Stimulated activated CD8-positive, alpha-beta memory T cell treated with anti-CD3 and anti-CD28 coated beads, Interleukin-15, amount 100 ng/mL, for 24 hours (primary cell): ENCODE measurements around the gene SOBP.
"Not testable (repeated sequence)": the region's sequence is repeated elsewhere in the genome, so short reads cannot be mapped to it uniquely, and the experiment has no call there.

ENCODE experiments used
- DNase-seq: peaks from one replicate; pipeline ENCODE4 v3.0.0-alpha.2; 2020; ENCODE audit warnings: low read depth

The SOBP gene

DNA sequence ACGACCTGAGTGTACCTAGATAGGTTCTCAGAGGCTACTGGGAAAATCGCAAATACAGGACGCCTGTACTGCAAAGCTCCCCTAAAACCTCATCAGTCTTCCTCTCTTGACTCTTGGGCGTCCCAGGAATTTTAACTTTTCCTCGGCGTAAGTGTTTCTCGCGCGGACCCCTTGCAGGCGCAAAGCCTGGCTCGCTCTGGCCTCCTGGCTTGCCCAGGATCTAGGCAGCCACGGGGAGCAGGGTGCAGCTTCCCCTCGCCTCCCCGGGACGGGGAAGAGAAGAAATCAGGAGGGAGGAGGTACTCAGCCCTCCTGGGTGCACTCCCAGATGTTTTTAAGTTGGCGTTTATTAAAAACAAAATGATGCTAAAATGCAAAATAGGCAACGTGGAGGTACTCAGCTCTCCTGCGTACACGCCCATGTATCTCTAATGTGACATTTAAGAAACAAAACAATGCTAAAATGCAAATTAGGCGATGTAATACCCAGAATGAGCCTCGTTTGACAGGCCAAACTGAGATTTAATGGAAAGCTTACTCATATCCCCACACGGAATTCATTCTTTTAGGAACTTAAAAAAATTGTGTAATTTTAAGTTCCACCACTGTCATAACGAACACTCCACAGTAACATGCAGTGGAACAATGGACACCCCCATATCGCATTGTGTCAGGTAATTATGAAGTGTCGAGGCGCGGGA lies 1.6 kb upstream of the SOBP start:
- no peak for DNase-seq

DNA sequence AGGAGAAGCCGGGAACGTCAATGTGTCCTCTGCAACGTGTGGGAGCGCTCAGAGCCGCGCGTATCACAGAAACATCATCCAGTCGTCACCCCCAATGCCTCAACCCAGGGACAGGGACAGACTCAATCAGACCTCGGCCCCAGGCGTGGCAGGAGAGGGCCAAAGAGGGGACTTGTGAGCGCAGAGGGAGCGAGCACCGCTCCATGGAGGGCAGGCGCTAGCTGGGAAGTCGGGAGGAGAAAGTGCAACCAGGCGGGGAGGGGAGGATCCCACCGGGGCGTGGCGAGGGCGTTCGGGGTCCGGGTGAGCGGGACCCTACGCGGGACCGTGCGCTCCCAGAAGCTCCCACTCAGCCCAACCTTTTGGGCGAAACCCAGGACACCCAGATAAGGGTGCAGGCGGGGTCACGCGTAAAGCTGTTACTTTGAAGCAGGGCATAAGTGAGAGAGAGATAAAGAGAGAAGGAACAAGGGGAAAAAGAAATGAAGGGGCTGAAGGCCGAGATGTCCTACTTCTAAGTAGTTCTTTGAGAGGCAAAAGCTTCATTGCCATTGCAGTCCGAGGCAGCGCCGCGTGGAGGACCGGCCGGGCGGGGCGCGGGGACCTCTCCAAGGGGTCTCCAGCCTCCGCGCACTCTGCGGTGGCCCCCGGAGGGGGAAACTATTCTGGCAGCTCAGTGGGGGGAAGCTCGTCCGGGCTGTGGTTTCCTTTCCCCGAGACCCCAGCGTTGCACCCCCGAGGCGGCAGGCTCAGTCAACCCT lies 862 bp upstream of the SOBP start:
- DNase-seq = no peak

DNA sequence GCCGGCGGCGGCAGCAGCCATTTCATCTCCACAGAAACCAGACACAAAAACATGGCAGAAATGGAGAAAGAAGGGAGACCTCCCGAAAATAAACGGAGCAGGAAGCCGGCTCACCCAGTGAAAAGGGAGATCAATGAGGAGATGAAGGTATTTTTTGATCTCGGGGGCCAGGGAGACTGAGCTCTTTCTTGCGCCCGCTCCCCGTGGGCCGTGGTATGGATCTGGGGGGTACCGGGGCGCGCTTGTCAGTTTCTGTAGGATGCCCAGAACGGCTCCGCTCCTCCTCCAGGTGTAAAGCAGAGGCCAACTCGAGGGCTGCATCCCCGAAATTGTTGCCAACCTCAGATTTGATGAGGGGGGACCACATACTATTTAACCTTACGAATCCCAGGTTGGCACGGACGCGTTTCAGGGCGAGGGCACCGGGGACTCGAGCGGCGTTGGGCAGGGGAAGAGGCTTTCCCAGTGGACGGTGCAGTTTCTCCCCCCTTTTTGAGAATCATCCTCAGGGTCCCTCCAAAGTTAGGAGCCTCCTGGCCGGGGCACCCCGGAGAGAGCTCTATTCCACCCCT lies 735 bp downstream of the SOBP start:
- DNase-seq = no peak

DNA sequence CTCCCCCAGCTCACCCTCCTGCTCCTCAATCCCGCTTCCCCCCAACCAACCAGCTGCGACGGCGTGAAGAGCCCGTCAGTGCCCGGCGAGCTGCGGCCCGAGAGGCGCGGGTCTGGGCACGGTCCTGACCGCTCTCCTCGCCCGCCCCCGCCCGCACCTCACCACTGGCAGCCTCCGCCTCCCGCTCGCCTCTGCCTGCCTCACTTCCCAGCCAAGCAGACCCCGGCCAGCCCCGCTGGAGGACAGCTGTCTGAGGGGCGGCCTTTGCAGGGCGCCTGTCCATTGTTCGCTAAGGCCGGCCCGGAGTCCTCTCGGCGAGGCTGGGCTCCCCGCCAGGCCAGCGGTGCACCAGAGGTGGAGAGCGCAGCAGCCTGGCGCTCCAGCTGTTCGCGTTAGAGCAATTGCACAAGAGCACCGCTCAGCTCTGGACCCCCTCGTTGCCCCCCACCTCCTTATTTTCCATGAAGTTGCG lies 1.3 kb downstream of the SOBP start:
- DNase-seq = no peak

DNA sequence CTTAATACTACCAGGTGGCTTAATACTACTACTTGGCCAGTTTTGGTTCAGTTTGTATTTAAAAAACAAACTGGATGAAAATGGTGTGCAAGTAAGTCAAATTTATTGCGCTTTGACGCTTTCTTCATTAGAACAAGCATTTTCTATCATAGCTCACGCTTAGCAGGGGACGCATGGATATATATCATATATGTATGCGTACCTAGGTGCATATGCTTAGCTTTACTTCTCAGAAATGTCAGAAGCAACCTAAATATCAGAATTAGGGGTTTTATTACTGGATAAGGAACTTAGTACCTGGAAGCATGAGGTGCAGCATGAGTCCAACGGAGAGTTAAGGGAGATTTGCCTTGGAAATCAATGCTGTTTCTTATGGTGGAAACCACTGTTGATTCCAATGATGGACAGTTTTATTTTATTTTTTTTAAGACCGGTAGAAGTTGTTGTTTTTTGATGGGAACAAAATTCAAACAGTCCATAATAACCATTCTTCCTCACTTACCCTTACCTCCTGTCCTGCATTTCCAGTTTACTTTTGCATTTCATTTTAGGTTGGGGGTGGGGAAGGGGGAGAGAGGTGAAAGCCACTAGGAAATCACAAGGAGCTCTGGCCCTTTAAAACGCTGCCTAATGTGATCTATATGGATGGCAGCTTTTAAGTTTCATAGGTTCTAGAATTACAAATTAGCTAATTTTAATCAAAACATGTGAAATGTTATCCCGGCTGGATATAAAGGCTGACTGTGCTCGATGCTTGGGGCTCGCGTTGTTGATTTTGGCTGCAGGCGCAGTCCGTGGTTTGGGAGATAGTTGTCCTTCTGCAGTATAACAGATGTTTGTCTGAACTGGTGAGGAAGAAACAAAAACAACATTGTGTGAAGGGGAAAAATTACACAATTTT lies 2.1 kb downstream of the SOBP start:
- DNase-seq = no peak

DNA sequence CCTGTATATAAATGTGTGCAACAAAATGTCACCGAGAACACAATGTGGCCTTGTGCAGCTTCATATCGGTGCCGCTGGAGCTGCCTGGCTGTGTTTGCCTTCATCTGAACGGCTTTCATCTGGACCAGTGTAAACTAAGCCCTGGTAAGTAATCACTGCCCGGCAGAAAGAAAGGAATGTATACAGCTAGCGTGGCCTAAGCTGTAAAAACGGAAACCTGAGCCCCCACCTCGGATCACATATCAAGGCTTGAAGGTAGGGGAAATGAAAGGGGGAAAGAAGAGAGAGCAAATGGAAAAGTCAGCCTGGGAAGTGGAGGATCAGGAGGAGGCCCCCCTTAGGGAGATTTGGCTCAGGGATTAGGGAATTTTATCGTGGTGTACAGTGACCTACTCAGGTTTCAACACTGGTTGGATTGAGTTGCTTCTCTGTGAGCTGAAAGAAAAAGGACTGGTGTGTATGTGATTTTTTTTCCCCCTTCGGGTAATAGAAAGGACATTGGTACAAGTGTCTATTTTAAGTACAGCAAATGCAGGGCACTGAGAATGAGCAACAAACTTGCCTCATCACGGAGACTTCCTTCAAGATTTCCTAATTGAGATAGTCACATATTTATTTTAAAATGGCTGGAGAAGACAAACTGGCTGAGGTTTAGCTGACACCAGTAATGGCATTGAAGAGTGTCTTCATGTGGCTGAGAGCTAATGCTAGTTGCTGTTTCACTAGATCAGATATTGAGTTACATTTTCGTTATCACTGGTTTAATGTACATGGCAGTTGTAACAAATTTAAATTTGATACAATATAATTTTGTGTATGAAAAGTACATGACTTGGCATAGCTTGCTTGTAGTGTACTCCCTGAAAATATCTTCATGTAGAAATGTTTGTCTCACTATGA lies 3.5 kb downstream of the SOBP start:
- DNase-seq = no peak

DNA sequence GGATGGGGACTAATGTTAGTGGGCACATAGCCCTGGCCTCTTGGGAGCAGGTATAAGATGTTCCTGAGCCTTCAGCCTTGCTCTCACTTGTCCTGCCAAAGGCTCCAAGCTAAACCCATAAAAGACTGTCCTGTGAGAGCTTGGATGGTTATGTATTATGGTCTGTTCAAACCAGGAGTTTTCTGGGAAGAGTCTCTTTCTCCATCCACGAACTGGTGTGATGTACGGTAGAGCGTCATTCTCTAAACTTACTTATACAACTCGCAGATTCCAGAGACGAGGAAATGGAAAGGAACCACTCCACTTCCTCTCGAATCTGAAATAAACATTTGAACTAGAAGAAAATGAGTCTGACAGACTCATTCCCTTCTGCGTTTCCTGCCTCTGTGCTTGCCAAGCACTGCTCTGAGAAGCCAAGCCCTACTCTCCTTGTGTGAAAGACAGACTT lies 5.3 kb downstream of the SOBP start:
- DNase-seq = no peak

DNA sequence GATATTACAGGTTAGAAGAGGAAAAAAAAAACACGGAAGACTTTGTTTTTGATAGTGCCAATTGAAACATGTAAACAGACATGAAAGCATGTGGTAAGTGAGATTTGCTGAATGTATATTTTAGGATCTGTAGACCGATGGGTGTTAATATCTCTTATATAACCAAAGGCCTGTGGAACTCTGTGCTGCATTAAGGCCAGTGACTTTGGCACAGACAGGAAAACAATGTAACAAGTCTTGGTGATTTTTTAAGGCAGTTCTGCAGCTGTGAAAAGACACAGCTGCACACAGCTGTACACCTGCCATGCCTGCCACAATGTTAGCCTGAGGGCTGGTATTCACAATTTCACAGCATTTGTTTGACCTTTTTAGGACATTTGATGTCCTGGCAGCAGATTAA lies 6.1 kb downstream of the SOBP start:
- no peak for DNase-seq

DNA sequence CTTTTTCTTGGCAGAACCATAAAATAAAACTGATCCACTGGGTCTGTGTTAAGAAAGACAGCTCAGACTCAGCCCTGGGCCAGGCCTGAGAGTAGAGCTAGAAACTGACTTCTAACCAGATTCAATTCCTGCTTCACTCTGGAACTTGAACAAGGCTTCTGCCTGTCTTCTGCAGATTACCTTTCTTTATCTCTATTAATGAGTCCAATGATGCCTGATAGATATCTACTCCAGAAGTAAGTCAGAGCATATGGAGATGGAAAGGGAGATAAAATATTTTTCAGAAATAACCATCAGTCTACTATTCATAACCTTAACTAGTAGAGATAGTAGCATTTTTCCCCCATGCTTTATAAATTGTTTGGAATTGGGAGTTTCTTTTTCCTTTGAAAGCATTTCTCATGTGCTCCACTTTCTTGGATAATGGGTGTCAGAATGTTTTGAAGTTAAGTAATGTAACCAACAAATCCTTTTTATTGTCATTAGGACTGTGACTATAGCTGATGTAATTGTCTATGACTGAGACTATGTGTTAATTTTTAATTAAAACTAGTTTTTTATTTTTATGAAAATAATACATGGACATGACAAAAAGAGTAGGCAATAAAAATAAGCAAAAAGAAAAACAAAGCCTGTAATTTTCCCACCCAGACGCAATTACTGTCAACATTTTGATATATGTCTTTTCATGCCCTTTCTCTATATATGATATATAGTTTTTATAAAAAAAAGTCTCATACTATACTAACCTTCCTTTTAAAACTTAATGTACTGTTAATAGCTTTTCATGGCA lies 7.2 kb downstream of the SOBP start:
- DNase-seq = no peak

DNA sequence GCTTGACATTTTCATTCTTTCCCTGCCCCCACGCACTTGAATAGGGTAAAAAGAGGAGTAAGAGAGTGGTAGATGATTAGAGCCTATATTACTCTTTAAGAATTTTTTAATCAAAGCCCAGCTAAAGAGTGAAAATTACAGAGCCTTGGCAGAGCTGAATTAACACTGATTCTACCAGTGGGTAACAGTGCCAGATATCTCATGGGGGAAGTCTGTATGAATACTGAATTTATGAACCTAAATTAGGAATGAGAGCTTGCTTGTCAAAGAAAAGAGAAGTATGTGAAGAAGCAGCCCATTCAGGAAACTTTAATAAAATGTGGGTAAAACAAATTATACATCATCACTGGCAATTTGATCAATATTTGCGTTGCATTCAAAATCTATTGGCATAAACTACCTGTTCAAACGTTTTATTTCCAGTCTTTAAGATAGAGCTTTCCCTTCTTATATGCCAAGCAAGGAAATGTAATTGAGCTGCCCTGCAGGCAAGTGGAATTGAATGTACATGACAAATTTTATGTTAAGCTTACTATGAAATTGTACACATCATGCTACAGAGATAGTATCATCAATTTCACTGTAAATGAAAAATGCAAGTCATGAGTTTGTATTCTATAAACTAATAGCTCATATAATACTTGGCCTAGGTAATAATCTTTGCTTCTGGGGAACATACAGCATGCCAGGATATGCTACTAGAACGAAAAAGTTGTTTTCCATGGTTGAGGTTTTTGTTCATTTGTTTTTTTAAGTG lies 14.5 kb downstream of the SOBP start:
- DNase-seq = no peak

DNA sequence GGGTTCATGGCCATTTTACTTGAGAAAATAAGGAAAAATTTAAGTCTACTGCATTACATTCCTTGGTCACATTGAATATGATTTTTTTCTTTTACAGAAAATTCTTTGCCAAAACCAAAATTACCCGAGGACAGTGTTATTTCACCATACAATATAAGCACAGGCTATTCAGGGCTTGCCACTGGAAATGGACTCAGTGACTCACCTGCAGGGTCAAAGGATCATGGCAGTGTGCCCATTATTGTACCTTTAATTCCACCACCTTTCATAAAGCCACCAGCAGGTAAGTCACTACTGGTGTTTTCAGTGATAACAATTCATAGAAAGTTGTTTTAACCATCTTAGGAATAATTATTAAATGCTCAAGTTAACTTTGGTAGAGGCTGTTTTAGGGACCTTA lies 16.2 kb downstream of the SOBP start:
- DNase-seq = no peak

DNA sequence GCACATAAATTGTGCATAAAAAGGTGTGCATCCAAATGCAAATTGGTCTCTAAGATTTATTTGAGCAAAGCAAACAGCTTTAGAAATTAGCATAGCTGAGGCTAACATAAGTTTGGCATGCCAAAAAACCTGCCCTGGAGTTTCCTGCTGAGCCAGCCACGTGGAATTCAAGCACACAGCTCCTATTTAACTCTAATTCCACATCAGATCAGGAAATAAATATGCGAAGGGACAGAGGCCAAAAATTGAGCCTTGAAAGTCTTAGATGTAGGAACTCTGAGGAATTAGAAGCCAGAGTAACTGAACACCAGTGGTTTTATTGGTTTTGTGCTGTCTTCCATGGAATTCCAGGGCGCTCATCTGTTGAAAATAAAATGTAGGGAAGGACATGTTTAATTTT lies 19.6 kb downstream of the SOBP start:
- DNase-seq = no peak

DNA sequence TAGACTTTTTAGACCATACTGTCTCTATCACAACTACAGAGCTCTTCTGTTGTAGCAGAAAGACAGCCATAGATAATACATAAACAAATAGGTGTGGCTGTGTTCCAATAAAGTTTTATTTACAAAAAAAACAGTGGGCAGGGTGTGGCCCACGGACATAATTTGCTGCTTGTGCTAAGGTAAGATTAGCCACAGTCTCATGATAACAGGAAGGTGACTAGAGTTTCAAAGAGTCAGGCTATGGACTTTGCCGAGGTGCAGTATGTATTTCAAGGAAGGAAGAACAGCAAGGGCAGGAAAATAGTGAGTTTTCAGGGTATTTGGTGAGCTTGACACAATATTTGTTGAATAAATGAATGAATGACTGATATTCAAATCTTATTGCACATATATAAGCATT lies 20.2 kb downstream of the SOBP start:
- no peak for DNase-seq

DNA sequence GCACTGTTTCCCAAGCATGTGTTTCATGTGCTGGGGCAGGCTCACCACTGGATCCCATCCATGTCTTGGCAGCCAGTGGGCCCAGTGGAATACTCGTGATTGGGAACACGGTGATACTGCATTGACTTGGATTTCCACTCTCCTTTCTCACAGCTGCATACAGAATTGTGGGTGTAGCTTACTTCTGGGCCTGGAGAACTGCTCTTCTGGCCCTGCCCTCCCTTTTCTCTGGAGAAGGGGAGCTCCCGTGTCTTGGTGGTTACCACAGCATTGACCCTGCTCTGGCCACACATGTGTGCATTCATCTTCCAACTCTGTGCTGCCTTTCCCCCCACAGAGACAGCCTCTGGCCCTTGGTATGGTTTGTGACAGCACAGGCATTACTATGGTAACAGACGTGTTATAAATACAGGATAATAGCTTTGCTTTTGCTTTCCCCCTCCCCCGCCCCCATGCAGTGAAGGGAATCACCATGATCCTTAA lies 21.6 kb downstream of the SOBP start:
- no peak for DNase-seq

DNA sequence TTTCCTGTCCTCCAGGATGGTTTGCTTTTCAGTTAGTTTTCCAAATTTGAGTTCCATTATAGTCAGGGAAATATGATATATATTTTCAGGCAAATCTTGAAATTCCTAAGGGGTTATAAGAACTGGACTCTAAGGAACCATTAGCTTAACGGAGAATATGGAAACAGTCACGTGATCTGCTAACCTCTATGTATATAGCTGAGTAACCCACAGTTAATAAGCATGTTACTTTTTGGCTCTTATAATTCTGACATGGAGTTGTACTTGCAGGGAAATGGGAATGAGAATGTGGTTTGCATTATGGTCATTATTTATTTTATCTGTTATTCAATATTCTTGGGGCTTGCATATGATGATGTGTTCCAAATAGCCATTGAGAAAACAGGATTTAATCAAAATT lies 23.3 kb downstream of the SOBP start:
- DNase-seq = no peak

DNA sequence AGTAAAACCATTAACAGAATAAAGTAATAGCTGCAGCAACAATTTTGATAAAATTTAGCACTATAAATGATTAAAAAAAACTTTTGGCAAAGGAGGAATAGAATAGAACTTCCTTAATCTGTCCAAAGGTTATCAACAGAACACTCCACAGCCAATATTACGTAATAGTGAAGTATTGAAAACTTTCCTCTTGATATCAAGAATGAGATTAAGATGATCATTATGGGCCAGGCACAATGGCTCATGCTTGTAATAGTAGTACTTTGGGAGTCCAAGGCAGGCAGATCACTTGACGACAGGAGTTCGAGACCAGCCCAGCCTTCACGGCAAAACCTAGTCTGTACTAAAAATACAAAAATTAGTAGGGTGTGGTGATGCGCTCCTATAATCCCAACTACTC lies 26.0 kb downstream of the SOBP start:
- no peak for DNase-seq

DNA sequence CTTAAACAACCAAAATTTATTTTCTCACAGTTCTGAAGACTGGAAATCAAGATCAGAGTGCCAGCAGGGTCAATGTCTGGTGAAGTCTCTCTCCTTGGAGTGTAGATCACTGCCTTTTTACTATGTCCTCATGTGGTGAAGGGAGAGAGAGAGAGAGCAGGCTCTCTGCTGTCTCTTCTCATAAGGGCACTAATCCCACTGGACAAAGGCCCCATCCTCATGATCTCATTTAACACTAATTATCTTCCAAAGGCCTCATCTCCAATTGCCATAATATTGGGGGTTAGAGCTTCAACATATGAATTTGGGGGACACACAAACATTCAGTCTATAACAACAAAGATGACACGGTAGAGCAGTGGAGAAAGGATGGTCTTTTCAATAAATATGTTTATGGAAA lies 27.4 kb downstream of the SOBP start:
- no peak for DNase-seq

DNA sequence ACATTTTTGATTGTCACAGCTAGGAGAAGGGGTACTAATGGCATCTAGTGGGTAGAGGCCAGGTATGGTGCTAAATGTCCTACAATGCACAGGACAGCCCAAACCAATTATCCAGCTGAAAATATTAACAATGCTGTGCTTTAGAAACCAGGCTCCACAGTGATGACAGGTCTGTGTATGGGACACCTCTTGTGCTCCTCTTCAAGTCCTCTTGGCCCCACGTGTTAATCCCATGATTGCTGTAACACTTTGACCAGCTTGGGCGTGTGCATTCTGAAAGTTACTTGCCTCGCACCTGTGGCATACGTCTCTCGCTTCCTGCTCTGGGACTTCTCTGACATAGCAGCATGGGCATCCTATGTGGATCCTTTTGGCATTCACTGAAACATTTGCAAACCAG lies 29.3 kb downstream of the SOBP start:
- DNase-seq = not testable (repeated sequence)

DNA sequence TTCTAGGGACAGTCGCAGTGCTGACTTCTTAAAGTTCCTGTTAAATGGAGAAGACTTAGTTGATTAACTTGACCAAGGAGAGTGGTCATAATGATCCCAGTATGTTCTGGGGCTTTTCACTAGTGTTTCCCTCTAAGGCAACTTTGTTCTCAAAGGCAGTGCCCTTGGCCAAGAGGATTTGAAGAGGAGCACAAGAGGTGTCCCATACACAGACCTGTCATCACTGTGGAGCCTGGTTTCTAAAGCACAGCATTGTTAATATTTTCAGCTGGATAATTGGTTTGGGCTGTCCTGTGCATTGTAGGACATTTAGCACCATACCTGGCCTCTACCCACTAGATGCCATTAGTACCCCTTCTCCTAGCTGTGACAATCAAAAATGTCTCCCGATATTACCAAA lies 30.8 kb downstream of the SOBP start:
- not testable (repeated sequence) for DNase-seq
